ENCODE data around the gene SLC41A2. TPM values are rescaled to one million over a fixed set of nuclear protein-coding genes. Genes with fewer than 3 reads are reported as not detected.

SLC41A2 gene
- total RNA-seq, 6 experiments from 2014 or later: 6.7 to 9.4 (median 7.6) TPM

DNA sequence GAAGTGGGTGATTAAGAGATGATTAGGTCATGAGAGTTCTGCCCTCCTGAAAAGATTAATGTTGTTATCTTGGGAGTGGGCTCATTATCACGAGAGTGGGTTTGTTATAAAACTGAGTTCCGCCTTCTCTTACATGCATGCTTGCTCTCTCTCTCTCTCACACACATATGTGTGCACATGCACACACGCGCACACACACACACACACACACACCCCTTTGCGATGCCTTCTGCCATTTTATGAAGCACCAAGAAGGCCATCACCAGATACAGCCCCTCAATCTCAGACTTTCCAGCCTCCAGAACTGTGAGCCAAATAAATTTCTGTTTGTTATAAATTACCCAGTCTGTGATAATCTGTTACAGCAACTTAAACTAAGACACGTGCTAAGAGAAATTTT lies 5.7 kb upstream of the SLC41A2 start:
- Mint-ChIP-seq H3K27me3 (ENCODE audit: insufficient read depth) (peaks cover 26% of the 10 kb centered on the region), H3K27ac (no peak overlapping the region), H3K4me3 (no peak overlapping the region), H3K36me3 (ENCODE audit: low read depth) (no peaks in the 10 kb centered on the region), H3K4me1 (ENCODE audit: low read depth) (peaks cover 17% of the 10 kb centered on the region), H3K9me3 (no peaks in the 10 kb centered on the region; the same call in 1 of the 2 replicates)
- DNase-seq: no peak
- TF ChIP-seq, protein P1, sequence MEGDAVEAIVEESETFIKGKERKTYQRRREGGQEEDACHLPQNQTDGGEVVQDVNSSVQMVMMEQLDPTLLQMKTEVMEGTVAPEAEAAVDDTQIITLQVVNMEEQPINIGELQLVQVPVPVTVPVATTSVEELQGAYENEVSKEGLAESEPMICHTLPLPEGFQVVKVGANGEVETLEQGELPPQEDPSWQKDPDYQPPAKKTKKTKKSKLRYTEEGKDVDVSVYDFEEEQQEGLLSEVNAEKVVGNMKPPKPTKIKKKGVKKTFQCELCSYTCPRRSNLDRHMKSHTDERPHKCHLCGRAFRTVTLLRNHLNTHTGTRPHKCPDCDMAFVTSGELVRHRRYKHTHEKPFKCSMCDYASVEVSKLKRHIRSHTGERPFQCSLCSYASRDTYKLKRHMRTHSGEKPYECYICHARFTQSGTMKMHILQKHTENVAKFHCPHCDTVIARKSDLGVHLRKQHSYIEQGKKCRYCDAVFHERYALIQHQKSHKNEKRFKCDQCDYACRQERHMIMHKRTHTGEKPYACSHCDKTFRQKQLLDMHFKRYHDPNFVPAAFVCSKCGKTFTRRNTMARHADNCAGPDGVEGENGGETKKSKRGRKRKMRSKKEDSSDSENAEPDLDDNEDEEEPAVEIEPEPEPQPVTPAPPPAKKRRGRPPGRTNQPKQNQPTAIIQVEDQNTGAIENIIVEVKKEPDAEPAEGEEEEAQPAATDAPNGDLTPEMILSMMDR (IDR thresholded peaks at IDR 0.05): no peak

DNA sequence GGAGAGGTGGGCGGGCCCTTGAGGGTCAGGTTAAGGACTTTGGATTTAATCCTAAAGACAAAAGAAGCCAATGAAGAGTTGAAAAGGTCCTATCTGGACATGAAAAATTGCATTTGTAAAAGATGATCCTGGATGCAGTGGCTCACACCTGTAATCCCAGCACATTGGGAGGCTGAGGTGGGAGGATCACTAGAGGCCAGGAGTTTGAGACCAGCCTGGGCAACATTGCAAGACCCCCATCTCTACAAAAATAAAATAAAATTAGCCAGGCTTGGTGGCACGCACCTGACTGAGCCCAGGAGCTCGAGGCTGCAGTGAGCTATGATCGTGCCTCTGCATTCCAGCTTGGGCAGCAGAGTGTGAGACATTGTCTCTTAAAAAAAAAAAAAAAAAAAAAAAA lies 2.4 kb upstream of the SLC41A2 start:
- H3K27me3 Mint-ChIP-seq (ENCODE audit: insufficient read depth): peaks cover 20% of the 10 kb centered on the region
- H3K4me1 Mint-ChIP-seq (ENCODE audit: low read depth): peaks cover 30% of the 10 kb centered on the region
- H3K36me3 Mint-ChIP-seq (ENCODE audit: low read depth): no peaks in the 10 kb centered on the region
- TF ChIP-seq, protein P1 (IDR thresholded peaks at IDR 0.05): no peak
- no peak overlapping the region for H3K27ac Mint-ChIP-seq
- DNase-seq: no peak
- H3K9me3 Mint-ChIP-seq: no peaks in the 10 kb centered on the region
- H3K4me3 Mint-ChIP-seq: no peak overlapping the region

DNA sequence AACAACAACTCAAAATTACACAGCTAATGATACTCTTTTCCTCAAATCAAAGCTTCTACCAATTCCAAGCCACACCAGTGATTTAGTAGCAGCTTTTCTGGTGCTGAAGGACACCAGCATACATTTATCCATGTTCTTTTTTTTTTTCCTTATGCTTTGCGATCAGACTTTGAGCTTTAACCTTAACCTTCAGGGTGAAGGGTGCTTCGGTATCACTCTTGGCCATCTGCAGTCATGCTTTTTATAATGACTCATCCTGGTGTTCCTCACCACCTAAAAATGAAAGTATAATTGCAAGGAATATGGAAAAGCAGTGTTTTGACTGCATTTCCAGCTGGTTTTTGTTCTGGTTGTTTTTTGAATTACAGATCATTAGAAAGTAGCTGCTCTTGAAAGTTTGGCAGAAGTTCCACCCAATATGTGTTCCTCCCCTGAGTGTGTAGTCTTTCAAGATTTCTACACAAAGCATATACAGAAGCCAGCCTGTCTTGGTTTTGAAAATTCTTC lies 1.3 kb upstream of the SLC41A2 start:
- Mint-ChIP-seq H3K36me3 (ENCODE audit: low read depth) (no peaks in the 10 kb centered on the region), H3K27me3 (ENCODE audit: insufficient read depth) (peaks cover 14% of the 10 kb centered on the region), H3K4me3 (peak overlapping the region; percentile 91), H3K27ac (peak overlapping the region; percentile 94), H3K4me1 (ENCODE audit: low read depth) (peaks cover 30% of the 10 kb centered on the region), H3K9me3 (no peaks in the 10 kb centered on the region)
- DNase-seq: peak; percentile 27
- TF ChIP-seq, protein P1 (IDR thresholded peaks at IDR 0.05): no peak

DNA sequence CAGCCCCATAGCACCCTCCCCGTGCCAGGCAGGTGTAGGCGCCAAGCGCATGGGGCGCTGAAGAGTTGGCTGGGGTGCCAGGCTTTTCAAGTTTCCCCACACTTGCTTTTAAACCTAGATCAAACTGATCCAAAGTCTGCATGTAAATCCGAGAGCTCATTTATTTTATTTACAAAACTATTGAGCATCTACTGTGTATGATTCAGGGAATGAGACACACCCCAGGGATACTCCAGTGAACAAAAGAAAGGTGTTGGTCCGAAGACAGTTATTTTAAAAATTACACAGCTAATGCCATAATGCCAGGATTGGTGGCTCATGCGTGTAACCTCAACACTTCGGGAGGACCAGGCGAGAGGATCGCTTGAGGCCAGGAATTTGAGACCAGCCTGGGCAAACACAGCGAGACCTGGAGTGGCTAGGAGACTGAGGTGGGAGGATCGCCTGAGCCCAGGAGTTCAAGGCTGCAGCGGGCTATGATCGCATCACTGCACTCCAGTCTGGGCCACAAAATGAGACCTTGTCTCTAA lies 780 bp upstream of the SLC41A2 start:
- peaks cover 30% of the 10 kb centered on the region for H3K4me1 Mint-ChIP-seq (ENCODE audit: low read depth)

DNA sequence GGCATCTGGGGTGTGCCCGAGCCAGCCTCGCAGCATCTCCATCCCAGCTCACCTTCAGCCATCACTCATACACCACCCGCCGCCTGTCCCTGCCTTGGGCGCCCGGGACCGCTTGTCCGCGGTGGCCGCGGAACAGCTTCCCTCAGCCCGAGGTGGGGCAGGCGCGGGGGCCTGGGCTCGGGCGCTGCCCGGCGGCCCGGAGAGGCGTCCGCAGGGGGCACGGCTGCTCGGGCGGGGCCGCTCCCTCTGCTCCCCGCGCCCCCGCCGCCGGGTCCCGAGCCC lies 430 bp downstream of the SLC41A2 start:
- H3K9me3 Mint-ChIP-seq: no peaks in the 10 kb centered on the region

More for the DNA sequence above, 780 bp upstream of the SLC41A2 start:
- no peaks in the 10 kb centered on the region for H3K36me3 Mint-ChIP-seq (ENCODE audit: low read depth)
- H3K4me3 Mint-ChIP-seq: peak overlapping the region; percentile 91
- TF ChIP-seq, protein P1 (IDR thresholded peaks at IDR 0.05): no peak
- peak overlapping the region; percentile 94 for H3K27ac Mint-ChIP-seq
- H3K27me3 Mint-ChIP-seq (ENCODE audit: insufficient read depth): peaks cover 13% of the 10 kb centered on the region
- H3K9me3 Mint-ChIP-seq: no peaks in the 10 kb centered on the region
- no peak for DNase-seq

More for the DNA sequence above, 430 bp downstream of the SLC41A2 start:
- H3K36me3 Mint-ChIP-seq (ENCODE audit: low read depth): no peaks in the 10 kb centered on the region
- H3K27ac Mint-ChIP-seq: no peak overlapping the region
- peaks cover 4% of the 10 kb centered on the region for H3K27me3 Mint-ChIP-seq (ENCODE audit: insufficient read depth)
- peaks cover 34% of the 10 kb centered on the region for H3K4me1 Mint-ChIP-seq (ENCODE audit: low read depth)
- peak overlapping the region; percentile 84 for H3K4me3 Mint-ChIP-seq
- TF ChIP-seq, protein P1 (IDR thresholded peaks at IDR 0.05): no peak
- no peak for DNase-seq

Data from HFFc6 (cell line).